Measurements from ENCODE around the gene EZR. TPM values are rescaled to one million over a fixed set of nuclear protein-coding genes. Genes with fewer than 3 reads are reported as not detected.

EZR gene
- total and polyA plus RNA-seq, 2 of the 13 experiments (the other 11 are each of a cell fraction or from before 2014, with no cell fraction given): 34.7 to 60.3 TPM

DNA sequence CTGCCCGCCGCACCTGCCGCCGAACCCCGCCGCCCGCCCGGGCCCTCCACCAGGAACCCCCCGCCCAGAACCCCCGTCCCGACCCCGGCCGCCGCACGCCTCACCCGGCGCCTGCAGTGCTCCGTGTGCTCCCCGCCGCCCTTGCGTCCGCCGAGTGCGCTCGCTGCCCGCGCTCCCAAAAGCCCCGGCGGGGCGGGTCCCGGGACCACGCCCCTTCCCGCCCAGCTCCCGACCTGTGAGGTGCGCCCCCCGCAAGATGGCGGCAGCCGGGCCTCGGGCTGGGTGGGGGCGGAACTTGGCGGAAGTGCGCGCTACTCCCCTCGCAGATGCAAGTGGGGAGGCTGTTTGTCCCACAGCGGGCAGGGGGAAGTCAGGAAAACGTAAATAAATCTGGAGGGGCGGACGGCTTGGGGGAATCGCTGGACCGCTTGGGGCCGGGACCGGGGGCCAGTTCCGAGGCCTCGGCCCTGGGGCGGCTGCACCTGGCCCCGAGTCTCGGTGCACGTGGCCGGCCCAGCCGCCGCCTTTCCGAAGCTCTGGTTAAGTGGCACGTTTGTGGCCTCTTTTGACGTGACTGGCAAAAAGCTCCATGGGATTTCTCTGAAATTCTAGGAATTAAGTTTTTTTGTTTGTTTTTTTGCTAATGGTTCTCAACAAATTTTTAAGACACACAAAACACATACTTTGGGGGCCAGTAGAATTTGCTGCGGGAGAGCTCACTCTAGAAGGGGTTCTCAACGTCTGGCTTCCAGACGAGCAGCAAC, at the start of gene EZR (continued):
- TF ChIP-seq REPIN1 (CRISPR knock-in tag; IDR thresholded peaks at IDR 0.05; ENCODE audit: borderline replicate concordance, low read depth) (peak; percentile 89), ZNF24 (IDR thresholded peaks at IDR 0.05) (no peak), FOXA3 (CRISPR knock-in tag; IDR thresholded peaks at IDR 0.05) (no peak), TOE1 (CRISPR knock-in tag; IDR thresholded peaks at IDR 0.05) (0 out of 2 replicates have a peak, but pooled peaks have one; percentile 53), FOSL1 (CRISPR knock-in tag; IDR thresholded peaks at IDR 0.05; ENCODE audit: borderline replicate concordance) (peak; percentile 21; the same call in 1 of the 2 replicates), ZNF367 (CRISPR knock-in tag; IDR thresholded peaks at IDR 0.05; ENCODE audit: borderline replicate concordance) (peak; percentile 91), ZNF7 (CRISPR knock-in tag; IDR thresholded peaks at IDR 0.05) (no peak), ZNF451 (CRISPR knock-in tag; IDR thresholded peaks at IDR 0.05) (no peak; the same call in none of the 2 replicates), PTBP1 (IDR thresholded peaks at IDR 0.05; ENCODE audit: low read depth, low read length, poor library complexity, severe bottlenecking) (peak; percentile 86), ZNF747 (CRISPR knock-in tag; IDR thresholded peaks at IDR 0.05; ENCODE audit: borderline replicate concordance) (peak; percentile 54; the same call in 1 of the 2 replicates)
- TF ChIP-seq, protein P1, sequence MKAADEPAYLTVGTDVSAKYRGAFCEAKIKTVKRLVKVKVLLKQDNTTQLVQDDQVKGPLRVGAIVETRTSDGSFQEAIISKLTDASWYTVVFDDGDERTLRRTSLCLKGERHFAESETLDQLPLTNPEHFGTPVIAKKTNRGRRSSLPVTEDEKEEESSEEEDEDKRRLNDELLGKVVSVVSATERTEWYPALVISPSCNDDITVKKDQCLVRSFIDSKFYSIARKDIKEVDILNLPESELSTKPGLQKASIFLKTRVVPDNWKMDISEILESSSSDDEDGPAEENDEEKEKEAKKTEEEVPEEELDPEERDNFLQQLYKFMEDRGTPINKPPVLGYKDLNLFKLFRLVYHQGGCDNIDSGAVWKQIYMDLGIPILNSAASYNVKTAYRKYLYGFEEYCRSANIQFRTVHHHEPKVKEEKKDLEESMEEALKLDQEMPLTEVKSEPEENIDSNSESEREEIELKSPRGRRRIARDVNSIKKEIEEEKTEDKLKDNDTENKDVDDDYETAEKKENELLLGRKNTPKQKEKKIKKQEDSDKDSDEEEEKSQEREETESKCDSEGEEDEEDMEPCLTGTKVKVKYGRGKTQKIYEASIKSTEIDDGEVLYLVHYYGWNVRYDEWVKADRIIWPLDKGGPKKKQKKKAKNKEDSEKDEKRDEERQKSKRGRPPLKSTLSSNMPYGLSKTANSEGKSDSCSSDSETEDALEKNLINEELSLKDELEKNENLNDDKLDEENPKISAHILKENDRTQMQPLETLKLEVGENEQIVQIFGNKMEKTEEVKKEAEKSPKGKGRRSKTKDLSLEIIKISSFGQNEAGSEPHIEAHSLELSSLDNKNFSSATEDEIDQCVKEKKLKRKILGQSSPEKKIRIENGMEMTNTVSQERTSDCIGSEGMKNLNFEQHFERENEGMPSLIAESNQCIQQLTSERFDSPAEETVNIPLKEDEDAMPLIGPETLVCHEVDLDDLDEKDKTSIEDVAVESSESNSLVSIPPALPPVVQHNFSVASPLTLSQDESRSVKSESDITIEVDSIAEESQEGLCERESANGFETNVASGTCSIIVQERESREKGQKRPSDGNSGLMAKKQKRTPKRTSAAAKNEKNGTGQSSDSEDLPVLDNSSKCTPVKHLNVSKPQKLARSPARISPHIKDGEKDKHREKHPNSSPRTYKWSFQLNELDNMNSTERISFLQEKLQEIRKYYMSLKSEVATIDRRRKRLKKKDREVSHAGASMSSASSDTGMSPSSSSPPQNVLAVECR (CRISPR knock-in tag; IDR thresholded peaks at IDR 0.05; ENCODE audit: borderline replicate concordance): peak; percentile 71; the same call in 1 of the 2 replicates
- TF ChIP-seq, protein P2, sequence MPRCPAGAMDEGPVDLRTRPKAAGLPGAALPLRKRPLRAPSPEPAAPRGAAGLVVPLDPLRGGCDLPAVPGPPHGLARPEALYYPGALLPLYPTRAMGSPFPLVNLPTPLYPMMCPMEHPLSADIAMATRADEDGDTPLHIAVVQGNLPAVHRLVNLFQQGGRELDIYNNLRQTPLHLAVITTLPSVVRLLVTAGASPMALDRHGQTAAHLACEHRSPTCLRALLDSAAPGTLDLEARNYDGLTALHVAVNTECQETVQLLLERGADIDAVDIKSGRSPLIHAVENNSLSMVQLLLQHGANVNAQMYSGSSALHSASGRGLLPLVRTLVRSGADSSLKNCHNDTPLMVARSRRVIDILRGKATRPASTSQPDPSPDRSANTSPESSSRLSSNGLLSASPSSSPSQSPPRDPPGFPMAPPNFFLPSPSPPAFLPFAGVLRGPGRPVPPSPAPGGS (CRISPR knock-in tag; IDR thresholded peaks at IDR 0.05): peak; percentile 89; the same call in 1 of the 2 replicates
- TF ChIP-seq, protein P3, sequence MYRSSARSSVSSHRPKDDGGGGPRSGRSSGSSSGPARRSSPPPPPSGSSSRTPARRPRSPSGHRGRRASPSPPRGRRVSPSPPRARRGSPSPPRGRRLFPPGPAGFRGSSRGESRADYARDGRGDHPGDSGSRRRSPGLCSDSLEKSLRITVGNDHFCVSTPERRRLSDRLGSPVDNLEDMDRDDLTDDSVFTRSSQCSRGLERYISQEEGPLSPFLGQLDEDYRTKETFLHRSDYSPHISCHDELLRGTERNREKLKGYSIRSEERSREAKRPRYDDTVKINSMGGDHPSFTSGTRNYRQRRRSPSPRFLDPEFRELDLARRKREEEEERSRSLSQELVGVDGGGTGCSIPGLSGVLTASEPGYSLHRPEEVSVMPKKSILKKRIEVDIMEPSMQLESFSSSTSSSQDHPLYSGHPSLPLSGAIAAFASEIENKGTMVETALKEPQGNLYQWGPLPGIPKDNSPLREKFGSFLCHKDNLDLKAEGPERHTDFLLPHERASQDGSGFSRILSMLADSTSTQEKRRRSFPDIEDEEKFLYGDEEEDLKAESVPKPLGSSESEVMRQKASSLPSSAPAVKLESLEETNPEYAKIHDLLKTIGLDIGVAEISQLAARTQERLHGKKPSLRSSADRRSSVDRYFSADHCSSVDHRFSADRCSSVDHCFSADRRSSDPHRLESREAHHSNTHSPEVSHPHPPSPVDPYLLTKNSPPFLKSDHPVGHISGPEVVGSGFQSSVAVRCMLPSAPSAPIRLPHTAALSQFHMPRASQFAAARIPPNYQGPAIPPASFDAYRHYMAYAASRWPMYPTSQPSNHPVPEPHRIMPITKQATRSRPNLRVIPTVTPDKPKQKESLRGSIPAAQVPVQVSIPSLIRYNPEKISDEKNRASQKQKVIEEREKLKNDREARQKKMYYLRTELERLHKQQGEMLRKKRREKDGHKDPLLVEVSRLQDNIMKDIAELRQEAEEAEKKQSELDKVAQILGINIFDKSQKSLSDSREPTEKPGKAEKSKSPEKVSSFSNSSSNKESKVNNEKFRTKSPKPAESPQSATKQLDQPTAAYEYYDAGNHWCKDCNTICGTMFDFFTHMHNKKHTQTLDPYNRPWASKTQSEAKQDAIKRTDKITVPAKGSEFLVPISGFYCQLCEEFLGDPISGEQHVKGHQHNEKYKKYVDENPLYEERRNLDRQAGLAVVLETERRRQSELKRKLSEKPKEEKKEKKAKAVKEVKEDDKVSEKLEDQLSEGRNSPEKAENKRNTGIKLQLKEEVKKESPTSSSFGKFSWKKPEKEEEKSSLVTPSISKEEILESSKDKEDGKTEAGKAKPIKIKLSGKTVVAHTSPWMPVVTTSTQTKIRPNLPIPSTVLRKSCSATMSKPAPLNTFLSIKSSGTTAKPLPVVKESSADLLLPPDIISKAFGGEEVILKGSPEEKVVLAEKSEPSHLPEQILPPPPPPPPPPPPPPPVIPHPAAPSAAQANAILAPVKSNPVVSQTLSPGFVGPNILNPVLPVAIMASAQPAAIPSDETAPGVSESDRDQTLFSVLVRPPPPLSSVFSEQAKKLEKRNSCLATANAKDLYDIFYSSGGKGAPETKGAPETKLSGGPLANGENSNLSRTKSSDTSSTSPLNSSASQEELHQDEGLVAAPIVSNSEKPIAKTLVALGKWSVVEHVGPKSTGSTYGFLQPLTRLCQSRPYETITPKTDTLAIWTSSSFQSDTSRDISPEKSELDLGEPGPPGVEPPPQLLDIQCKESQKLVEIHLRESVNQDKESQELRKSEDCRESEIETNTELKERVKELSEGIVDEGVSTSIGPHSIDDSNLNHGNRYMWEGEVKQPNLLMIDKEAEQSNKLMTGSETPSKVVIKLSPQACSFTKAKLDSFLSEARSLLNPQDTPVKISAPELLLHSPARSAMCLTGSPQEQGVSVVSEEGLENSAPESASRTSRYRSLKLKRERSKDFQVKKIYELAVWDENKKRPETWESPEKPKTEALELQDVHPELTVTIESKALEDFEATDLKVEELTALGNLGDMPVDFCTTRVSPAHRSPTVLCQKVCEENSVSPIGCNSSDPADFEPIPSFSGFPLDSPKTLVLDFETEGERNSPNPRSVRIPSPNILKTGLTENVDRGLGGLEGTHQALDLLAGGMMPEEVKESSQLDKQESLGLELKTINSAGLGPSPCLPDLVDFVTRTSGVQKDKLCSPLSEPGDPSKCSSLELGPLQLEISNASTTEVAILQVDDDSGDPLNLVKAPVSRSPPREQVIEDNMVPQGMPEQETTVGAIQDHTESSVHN (CRISPR knock-in tag; IDR thresholded peaks at IDR 0.05): peak; percentile 69; the same call in 1 of the 2 replicates
- TF ChIP-seq, protein P4, sequence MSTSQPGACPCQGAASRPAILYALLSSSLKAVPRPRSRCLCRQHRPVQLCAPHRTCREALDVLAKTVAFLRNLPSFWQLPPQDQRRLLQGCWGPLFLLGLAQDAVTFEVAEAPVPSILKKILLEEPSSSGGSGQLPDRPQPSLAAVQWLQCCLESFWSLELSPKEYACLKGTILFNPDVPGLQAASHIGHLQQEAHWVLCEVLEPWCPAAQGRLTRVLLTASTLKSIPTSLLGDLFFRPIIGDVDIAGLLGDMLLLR (CRISPR knock-in tag; IDR thresholded peaks at IDR 0.05): peak; percentile 87
